ENCODE measurements around the gene CRYGS.
"Not testable (repeated sequence)": the region's sequence is repeated elsewhere in the genome, so short reads cannot be mapped to it uniquely, and the experiment has no call there.

Gene CRYGS

DNA sequence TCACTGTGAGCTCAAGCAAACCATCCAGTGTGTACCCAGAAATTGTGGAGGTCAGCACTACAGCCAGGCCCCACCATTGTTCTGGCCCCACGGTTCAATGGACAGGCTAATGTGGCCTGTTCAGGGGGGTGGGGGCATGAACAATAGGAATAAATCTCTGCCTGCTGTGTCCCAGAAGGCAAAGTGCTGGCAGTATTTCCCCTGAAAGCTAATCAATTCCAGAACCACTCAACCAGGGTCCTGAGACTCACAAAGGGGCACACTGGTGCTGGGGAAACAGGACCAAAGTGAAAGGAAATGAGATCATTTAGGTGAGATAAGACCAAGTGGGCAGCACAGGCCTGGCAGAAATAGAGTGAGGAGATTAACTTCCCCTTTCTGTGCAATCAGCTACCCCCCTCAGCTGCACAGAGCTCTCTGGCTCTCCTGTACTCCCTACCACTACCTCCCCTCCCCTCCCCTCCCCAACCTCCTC is 11.5 kb downstream of the CRYGS start:
- Mint-ChIP-seq H3K4me3 (peak overlapping the region in 1 of 2 donors; percentile 57), H3K9me3 (no peaks in the 10 kb centered on the region), H3K27me3 (no peaks in the 10 kb centered on the region), H3K27ac (peak overlapping the region; percentile 63 to 88), H3K4me1 (peaks cover 91% of the 10 kb centered on the region)
- peak in 1 of 2 donors; percentile 19 for DNase-seq
- ATAC-seq = no peak

GRCh38 chr3:186531694-186532093 is 12.5 kb downstream of the CRYGS start:
- not testable (repeated sequence) for H3K27me3 Mint-ChIP-seq, H3K9me3 Mint-ChIP-seq, DNase-seq, H3K27ac Mint-ChIP-seq, H3K4me3 Mint-ChIP-seq, ATAC-seq
- peaks cover 82% of the 10 kb centered on the region for H3K4me1 Mint-ChIP-seq

DNA sequence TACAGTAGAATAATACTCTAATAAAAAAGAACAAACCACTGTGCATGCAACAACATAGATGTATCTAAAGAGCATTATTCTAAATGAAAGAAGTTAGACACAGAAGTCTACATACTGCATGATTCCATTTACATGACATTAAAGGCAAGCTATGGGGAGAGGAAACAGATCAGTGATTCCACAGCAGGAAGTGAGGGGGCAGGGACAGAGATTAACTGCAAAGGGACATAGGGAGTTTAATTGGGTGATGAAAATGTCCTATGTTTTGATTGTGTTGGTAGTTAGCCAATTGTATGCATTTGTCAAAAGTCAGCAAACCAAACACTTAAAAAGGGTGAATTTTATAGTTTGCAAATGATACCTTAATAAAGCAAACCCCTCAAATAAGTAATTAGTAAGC is 13.8 kb downstream of the CRYGS start:
- no peaks in the 10 kb centered on the region for H3K9me3 Mint-ChIP-seq
- ATAC-seq = no peak
- H3K27me3 Mint-ChIP-seq = no peaks in the 10 kb centered on the region
- H3K4me1 Mint-ChIP-seq = peaks cover 76% of the 10 kb centered on the region
- H3K4me3 Mint-ChIP-seq = no peak overlapping the region
- no peak for DNase-seq
- H3K27ac Mint-ChIP-seq = no peak overlapping the region

- Mint-ChIP-seq H3K4me1 (peaks cover 66% of the 10 kb centered on the region), H3K4me3 (no peak overlapping the region), H3K27me3 (no peaks in the 10 kb centered on the region), H3K9me3 (no peaks in the 10 kb centered on the region), H3K27ac (no peak overlapping the region)
- DNase-seq (no peak), ATAC-seq (no peak)
These were observed 14.8 kb downstream of the CRYGS start for GRCh38 chr3:186529201-186529999.

GRCh38 chr3:186526256-186526606 is 17.9 kb downstream of the CRYGS start:
- Mint-ChIP-seq H3K4me3 (no peak overlapping the region), H3K27me3 (no peaks in the 10 kb centered on the region)
- ATAC-seq = peak; percentile 42

DNA sequence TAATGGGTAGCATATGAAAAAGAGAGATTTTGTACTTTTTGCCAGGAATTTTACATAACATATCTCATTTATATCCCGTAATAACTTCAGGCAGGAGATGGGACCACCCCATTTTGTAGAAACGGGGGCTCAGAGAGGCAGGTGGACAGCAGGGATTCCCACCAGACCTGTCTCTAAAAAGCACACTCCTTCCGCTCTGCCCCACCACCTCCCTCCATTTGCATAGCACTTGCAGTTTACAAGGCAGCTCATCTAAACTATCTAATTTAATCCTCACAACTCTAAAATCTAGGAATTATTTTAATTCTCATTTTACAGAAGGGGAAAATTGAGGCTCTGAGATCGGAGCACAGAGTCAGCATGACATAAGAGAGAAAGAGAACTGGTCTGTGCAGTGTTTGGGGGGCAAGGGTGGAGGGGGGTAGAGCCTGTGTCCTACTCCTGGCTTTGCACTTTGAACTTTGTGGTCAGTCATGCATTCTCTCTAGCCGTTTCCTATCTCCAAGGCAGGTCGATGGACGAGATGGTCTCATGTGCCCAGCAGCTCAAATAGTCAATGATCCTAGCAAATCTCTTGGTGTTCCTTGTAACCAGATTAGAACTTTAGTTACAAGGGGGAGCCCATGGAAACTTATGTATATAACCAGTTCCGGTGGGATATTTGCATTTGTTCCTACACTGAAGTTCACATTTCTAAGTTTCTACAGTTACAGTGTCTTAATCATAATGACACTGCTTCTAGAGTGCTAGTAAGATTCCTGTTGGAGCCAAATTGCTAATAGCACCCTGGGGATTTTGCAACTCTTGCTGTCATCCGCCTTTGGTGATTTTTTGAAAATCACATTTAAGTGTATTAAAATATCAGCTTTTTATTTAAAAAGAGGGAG is 18.6 kb downstream of the CRYGS start:
- peaks cover 46% of the 10 kb centered on the region for H3K4me1 Mint-ChIP-seq
- H3K4me3 Mint-ChIP-seq = no peak overlapping the region
- no peaks in the 10 kb centered on the region for H3K27me3 Mint-ChIP-seq
- ATAC-seq = no peak
- no peak for DNase-seq
- no peaks in the 10 kb centered on the region for H3K9me3 Mint-ChIP-seq
- H3K27ac Mint-ChIP-seq = no peak overlapping the region

More at GRCh38 chr3:186526256-186526606, 17.9 kb downstream of the CRYGS start:
- H3K4me1 Mint-ChIP-seq = peaks cover 45% of the 10 kb centered on the region
- H3K9me3 Mint-ChIP-seq = no peaks in the 10 kb centered on the region
- no peak overlapping the region for H3K27ac Mint-ChIP-seq
- peak in 1 of 2 donors; percentile 30 for DNase-seq

DNA sequence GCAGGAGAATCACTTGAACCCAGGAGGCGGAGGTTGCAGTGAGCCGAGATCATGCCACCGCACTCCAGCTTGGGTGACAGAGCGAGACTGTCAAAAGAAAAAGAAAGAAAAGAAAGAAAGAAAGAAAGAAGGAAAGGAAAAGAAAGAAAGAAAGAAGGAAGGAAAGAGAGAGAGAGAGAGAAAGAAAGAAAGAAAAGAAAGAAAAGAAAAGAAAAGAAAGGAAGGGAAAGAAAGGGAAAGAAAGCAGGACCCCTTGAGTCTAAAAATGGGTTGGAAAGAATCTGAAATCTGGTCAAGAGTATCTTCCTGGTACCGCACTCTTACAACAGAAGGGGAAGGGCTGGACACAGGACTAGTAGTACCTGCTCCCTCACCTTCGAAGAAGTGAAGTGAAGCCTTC is 19.6 kb downstream of the CRYGS start:
- Mint-ChIP-seq H3K27me3 (no peaks in the 10 kb centered on the region), H3K4me3 (no peak overlapping the region), H3K27ac (no peak overlapping the region), H3K4me1 (peaks cover 42% of the 10 kb centered on the region), H3K9me3 (no peaks in the 10 kb centered on the region)
- ATAC-seq (no peak), DNase-seq (no peak)

GRCh38 chr3:186523434-186523833 is 20.7 kb downstream of the CRYGS start:
- no peaks in the 10 kb centered on the region for H3K27me3 Mint-ChIP-seq
- ATAC-seq (no peak), DNase-seq (no peak)
- H3K9me3 Mint-ChIP-seq = no peaks in the 10 kb centered on the region
- H3K4me3 Mint-ChIP-seq = no peak overlapping the region
- H3K27ac Mint-ChIP-seq = no peak overlapping the region
- H3K4me1 Mint-ChIP-seq = peaks cover 42% of the 10 kb centered on the region

- H3K4me3 Mint-ChIP-seq = no peak overlapping the region
- H3K4me1 Mint-ChIP-seq = peaks cover 45% of the 10 kb centered on the region
- no peak for DNase-seq
- no peak for ATAC-seq
- H3K27ac Mint-ChIP-seq = no peak overlapping the region
- H3K9me3 Mint-ChIP-seq = no peaks in the 10 kb centered on the region
- no peaks in the 10 kb centered on the region for H3K27me3 Mint-ChIP-seq
These were observed 21.2 kb downstream of the CRYGS start for GRCh38 chr3:186523022-186523421.

GRCh38 chr3:186520957-186521842 is 23.0 kb downstream of the CRYGS start:
- ATAC-seq (peak; percentile 81), DNase-seq (peak in 1 of 2 donors; percentile 72)
- no peaks in the 10 kb centered on the region for H3K9me3 Mint-ChIP-seq
- no peaks in the 10 kb centered on the region for H3K27me3 Mint-ChIP-seq
- H3K4me3 Mint-ChIP-seq = peak overlapping the region; percentile 1 to 24
- peaks cover 55% of the 10 kb centered on the region for H3K4me1 Mint-ChIP-seq
- peak overlapping the region in 1 of 2 donors; percentile 8 for H3K27ac Mint-ChIP-seq

DNA sequence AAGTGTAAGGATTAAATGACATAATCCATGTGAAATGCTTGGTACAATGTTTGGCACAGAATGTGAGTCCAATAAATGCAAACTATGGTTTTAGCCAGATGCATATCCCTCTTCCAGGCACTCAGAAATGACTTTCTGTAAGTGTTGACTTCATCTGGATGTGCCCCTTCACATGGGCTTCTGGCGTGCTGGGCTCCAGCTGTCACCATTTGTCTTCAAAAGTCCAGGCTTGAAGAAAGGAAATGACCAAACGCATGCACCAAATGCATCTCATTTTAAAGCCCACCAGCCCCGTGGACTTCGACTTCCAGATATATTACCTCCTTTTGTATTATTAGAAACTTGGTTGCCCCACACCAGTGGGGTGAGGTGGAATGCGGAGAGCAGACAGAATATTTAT is 23.7 kb downstream of the CRYGS start:
- H3K27ac Mint-ChIP-seq = no peak overlapping the region
- no peak overlapping the region for H3K4me3 Mint-ChIP-seq
- no peak for DNase-seq
- ATAC-seq = no peak
- no peaks in the 10 kb centered on the region for H3K9me3 Mint-ChIP-seq
- H3K27me3 Mint-ChIP-seq = no peaks in the 10 kb centered on the region
- peaks cover 60% of the 10 kb centered on the region for H3K4me1 Mint-ChIP-seq

- Mint-ChIP-seq H3K27me3 (no peaks in the 10 kb centered on the region), H3K9me3 (no peaks in the 10 kb centered on the region), H3K4me3 (peak overlapping the region; percentile 38 to 46), H3K4me1 (peaks cover 73% of the 10 kb centered on the region), H3K27ac (no peak overlapping the region)
- ATAC-seq = peak; percentile 89
- DNase-seq = peak in 1 of 2 donors; percentile 75
These were observed 25.0 kb downstream of the CRYGS start for GRCh38 chr3:186519021-186519658.

DNA sequence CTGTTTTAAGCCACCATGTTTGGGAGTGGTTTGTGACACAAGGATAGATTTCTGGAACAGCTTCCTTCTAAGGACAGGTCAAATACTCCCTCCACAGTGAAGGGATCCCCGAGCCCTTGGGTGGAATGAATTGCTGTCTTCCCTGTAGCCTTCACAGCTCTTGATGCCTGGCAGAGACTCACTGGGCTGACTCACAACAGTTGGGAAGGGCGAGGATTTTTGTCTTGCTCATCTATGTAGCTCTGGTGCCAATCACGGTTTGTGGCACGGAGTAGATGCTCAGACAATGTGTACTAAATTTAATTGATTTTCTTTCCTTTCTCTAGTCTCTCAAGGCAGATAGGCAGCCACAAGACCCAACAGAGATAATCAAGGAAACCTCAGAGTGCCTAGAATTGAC is 27.0 kb downstream of the CRYGS start:
- Mint-ChIP-seq H3K27ac (no peak overlapping the region), H3K27me3 (no peaks in the 10 kb centered on the region), H3K4me3 (no peak overlapping the region), H3K4me1 (peaks cover 84% of the 10 kb centered on the region), H3K9me3 (no peaks in the 10 kb centered on the region)
- DNase-seq (no peak), ATAC-seq (no peak)

DNA sequence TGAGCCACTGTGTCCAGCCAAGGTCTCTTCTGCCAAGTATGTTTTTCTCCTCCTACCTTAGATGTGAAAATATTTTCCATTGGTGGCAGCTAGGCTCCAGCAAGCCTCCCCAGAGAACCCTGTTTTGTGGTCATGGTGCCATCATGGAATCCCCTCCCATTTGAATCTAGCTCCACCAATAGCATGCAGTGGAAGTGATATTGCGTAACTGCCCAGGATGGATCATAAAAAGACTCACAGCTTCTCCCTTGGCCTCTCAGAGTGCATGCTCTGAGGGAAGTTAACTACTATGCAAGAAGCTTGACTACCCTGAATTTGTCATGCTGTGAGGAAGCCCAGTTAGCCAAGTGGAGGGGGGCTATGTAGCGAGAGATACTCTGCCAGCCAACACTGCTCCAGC is 27.5 kb downstream of the CRYGS start:
- Mint-ChIP-seq H3K27ac (no peak overlapping the region), H3K27me3 (no peaks in the 10 kb centered on the region), H3K4me1 (peaks cover 83% of the 10 kb centered on the region), H3K9me3 (no peaks in the 10 kb centered on the region), H3K4me3 (no peak overlapping the region)
- no peak for DNase-seq
- no peak for ATAC-seq

DNA sequence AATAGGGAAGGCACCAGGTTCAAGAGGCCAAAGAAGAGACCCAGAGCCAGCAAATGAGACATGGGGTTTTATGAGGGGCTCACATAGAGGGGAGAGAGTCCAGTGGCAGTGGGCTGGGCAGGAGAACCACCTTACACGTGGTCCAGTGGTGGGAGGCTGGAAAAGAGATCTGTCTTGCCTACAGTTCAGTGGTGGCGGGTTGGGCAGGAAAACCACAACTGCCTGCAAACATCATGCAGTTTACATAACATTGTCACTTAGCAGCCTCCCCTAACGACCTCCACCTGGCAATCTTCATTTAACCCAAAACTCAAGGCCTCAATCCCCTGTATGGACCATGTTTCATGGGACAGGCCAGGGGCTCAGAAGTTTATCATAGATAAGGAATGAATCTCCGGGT is 29.1 kb downstream of the CRYGS start:
- peaks cover 85% of the 10 kb centered on the region for H3K4me1 Mint-ChIP-seq
- ATAC-seq (peak; percentile 8), DNase-seq (peak in 1 of 2 donors; percentile 48)
- peak overlapping the region in 1 of 2 donors; percentile 72 for H3K27ac Mint-ChIP-seq
- no peaks in the 10 kb centered on the region for H3K9me3 Mint-ChIP-seq
- H3K27me3 Mint-ChIP-seq = no peaks in the 10 kb centered on the region
- H3K4me3 Mint-ChIP-seq = peak overlapping the region in 1 of 2 donors; percentile 17

Data from stimulated activated naive CD8-positive, alpha-beta T cell treated with anti-CD3 and anti-CD28 coated beads, Interleukin-15, amount 100 ng/mL, for 72 hours (primary cell).